Gastrocnemius medialis (tissue), 4 donors: ENCODE results near the gene ANKRD53. TPM values are rescaled to one million over a fixed set of nuclear protein-coding genes. Genes with fewer than 3 reads are reported as not detected.

Source experiments
- ATAC-seq, 2 donors: fragments of 150-250 bp; one replicate each; pipeline ENCODE4 v1.9.1; 2016
- DNase-seq, 2 donors: peaks; one replicate each; pipeline ENCODE4 v3.0.0-alpha.2; 2019
- H3K27ac ChIP-seq, 4 donors: fragments of 200-600 bp; sonication (generic); 1 replicate in 1 of 4; 2 replicates in 3 of 4; pipeline ENCODE4 v1.5.1; 2016 to 2018; ENCODE audit warnings: mild to moderate bottlenecking in 2 of 4, moderate library complexity in 1 of 4
- H3K27me3 ChIP-seq, 3 donors: fragments of 200-600 bp; sonication (generic) in 2 of 3; 1 replicate in 1 of 3; 2 replicates in 2 of 3; pipeline versions ENCODE4 v1.5.1 to v1.6.0; 2016 to 2019; ENCODE audit warnings: mild to moderate bottlenecking in 1 of 3, moderate library complexity in 1 of 3
- H3K36me3 ChIP-seq, 2 donors: fragments of 200-600 bp; sonication (generic) in 1 of 2; one replicate each; pipeline ENCODE4 v1.5.1; 2017 to 2018
- H3K4me1 ChIP-seq, 2 donors: fragments of 200-600 bp; sonication (generic) in 1 of 2; one replicate each; pipeline ENCODE4 v1.5.1; 2016 to 2017; ENCODE audit warnings: mild to moderate bottlenecking in 2 of 2
- H3K4me3 ChIP-seq, 4 donors: fragments of 200-600 bp; sonication (generic) in 3 of 4; 1 replicate in 1 of 4; 2 replicates in 3 of 4; pipeline ENCODE4 v1.5.1; 2016 to 2019; ENCODE audit warnings: mild to moderate bottlenecking in 2 of 4
- H3K9me3 ChIP-seq, 3 donors: fragments of 200-600 bp; sonication (generic) in 2 of 3; 1 replicate in 1 of 3; 2 replicates in 2 of 3; pipeline ENCODE4 v1.5.1; 2016 to 2019
- POLR2A ChIP-seq, 2 donors: fragments of 450-650 bp; IDR thresholded peaks; one replicate each; pipeline ENCODE4 v1.6.1; 2017; ENCODE audit warnings: antibody characterized with exemption in 2 of 2, mild to moderate bottlenecking in 2 of 2, moderate library complexity in 2 of 2
- in situ Hi-C, 4 donors: fragments of 200-750 bp; cut with MboI; loops; one replicate each; pipeline versions ENCODE4 v1.15.0 to v1.8.0; 2017; ENCODE audit warnings: low sequenced_read_pairs in 4 of 4
- intact Hi-C: fragments of 100-400 bp; cut with DNase I; formaldehyde crosslinking; loops from one replicate; pipeline ENCODE4 v1.15.1; 2023; ENCODE audit warnings: low total_unique reads
- total RNA-seq, 4 donors: library from RNA; depleted of rRNA; stranded (reverse); fragments of >200 nt; gene quantifications; one replicate each; pipeline versions ENCODE4 v1.1.0 to v1.2.3, GENCODE V29; 2016
- TF ChIP-seq, protein P1 (sequence below), 5 experiments: fragments of 450-650 bp in 3 of 5; fragments of 200-600 bp in 2 of 5; sonication (generic) in 2 of 5; IDR thresholded peaks in 4 of 5; conservative IDR thresholded peaks in 1 of 5; 1 replicate in 4 of 5; 2 replicates in 1 of 5; pipeline ENCODE4 v1.5.1; 2016 to 2019; ENCODE audit warnings: antibody characterized with exemption in 5 of 5, mild to moderate bottlenecking in 3 of 5, moderate library complexity in 3 of 5

Gene ANKRD53
- total RNA-seq, 4 donors from 2014 or later, result 0.44 to 2.0 TPM; not detected in 2

DNA sequence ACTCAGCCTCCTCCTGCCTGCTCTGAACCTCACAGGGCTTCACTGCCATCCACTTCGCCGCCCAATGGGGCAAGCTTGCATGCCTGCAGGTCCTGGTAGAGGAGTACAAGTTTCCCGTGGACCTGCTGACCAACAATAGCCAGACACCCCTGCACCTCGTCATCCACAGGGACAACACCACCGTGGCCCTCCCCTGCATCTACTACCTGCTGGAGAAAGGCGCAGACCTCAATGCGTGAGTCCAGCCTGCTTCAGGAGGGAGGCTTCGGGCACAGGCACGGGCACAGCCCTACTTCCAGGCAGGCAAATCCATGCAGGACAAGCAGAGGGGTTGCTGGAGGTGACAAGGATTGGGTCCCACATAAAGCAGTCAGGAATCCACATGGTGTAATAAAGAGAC, 1.2 kb downstream of the ANKRD53 start:
- H3K36me3 ChIP-seq, result no peaks in the 10 kb centered on the region
- TF ChIP-seq POLR2A (IDR thresholded peaks at IDR 0.05), result no peak
- TF ChIP-seq, protein P1, sequence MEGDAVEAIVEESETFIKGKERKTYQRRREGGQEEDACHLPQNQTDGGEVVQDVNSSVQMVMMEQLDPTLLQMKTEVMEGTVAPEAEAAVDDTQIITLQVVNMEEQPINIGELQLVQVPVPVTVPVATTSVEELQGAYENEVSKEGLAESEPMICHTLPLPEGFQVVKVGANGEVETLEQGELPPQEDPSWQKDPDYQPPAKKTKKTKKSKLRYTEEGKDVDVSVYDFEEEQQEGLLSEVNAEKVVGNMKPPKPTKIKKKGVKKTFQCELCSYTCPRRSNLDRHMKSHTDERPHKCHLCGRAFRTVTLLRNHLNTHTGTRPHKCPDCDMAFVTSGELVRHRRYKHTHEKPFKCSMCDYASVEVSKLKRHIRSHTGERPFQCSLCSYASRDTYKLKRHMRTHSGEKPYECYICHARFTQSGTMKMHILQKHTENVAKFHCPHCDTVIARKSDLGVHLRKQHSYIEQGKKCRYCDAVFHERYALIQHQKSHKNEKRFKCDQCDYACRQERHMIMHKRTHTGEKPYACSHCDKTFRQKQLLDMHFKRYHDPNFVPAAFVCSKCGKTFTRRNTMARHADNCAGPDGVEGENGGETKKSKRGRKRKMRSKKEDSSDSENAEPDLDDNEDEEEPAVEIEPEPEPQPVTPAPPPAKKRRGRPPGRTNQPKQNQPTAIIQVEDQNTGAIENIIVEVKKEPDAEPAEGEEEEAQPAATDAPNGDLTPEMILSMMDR (IDR thresholded peaks at IDR 0.05 in 4 of 5, conservative IDR thresholded peaks at IDR 0.05 in 1 of 5), result no peak
- H3K4me1 ChIP-seq, result peaks cover 4 to 11% of the 10 kb centered on the region in 2 donors
- no peaks in the 10 kb centered on the region for H3K9me3 ChIP-seq
- H3K27ac ChIP-seq, result no peak overlapping the region
- DNase-seq (no peak), ATAC-seq (no peak)
- in situ Hi-C loops, result no loop called here
- intact Hi-C loops, result no loop called here
- H3K4me3 ChIP-seq, result no peak overlapping the region
- H3K27me3 ChIP-seq, result peaks cover 0 to 5% (median 0%) of the 10 kb centered on the region in 3 donors

DNA sequence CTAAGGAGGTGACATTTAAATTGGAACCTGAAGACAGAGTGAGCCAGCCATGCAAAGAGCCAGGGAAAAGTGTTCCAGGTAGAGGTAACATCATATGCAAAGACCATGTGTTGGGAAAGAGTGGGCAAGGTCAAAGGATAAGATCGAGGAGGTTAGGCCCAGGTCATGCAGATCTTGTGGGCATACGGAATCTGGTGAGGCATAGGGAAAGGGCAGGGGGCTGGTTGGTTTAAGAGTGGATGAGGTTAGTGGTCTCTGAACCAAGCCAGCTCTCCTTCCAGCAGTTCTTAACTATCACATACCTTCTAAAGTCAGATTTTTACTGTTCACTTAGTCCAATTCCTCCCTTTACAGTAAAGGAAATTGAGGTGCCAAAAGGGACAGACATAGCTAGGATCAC, 3.0 kb downstream of the ANKRD53 start:
- TF ChIP-seq, protein P1 (IDR thresholded peaks at IDR 0.05 in 4 of 5, conservative IDR thresholded peaks at IDR 0.05 in 1 of 5), result no peak
- TF ChIP-seq POLR2A (IDR thresholded peaks at IDR 0.05), result no peak
- in situ Hi-C loops, result no loop called here

DNA sequence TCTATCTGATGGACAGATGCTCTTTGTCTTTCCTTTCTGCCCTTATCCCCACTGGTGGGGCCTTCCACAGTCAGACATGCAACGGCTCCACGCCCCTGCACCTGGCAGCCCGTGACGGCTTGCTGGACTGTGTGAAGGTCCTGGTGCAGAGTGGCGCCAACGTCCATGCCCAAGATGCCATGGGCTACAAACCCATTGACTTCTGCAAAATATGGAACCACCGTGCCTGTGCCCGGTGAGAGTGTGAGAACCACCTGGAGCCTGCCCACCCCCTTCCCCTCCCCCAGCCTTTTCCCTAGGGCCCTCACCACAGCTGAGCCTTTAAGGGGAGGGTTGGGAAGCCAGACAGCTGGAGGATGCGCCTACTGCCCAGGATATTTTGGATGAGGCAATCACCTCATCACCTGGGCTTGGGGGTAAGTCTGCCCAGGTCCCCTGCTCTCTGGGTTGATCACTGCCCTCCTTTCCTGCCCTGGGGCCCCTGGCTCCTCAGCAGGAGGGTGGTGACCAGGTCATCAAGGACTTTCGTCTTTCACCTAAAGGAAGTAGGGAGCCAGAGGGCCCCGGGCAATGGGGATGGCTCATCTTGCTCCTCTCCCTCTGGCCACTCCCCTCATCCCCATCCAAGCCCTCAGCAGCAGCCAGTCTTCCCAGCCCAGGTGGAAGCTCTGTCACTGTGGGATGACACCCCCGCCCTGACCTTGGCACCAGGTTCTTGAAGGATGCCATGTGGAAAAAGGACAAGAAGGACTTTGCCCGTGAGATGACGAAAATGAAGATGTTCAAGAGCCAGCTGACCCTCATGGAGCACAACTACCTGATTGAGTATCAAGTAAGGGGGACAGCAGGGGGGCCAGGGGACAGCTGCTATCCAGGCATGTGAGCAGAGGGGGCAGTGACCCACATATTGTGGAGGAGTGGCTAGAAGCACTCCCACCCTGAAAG, 3.7 kb downstream of the ANKRD53 start:
- ATAC-seq, result no peak
- H3K4me3 ChIP-seq, result no peak overlapping the region
- H3K36me3 ChIP-seq, result peaks cover 0 to 13% of the 10 kb centered on the region in 2 donors
- intact Hi-C loops (no loop called here), in situ Hi-C loops (no loop called here)
- no peak for TF ChIP-seq POLR2A (IDR thresholded peaks at IDR 0.05)
- TF ChIP-seq, protein P1 (IDR thresholded peaks at IDR 0.05 in 4 of 5, conservative IDR thresholded peaks at IDR 0.05 in 1 of 5), result no peak
- no peaks in the 10 kb centered on the region for H3K9me3 ChIP-seq
- H3K27me3 ChIP-seq, result no peaks in the 10 kb centered on the region
- H3K27ac ChIP-seq, result no peak overlapping the region
- H3K4me1 ChIP-seq, result peaks cover 4 to 8% of the 10 kb centered on the region in 2 donors
- DNase-seq, result no peak

More for the DNA sequence above, 3.0 kb downstream of the ANKRD53 start:
- H3K4me3 ChIP-seq, result no peak overlapping the region
- intact Hi-C loops, result no loop called here
- H3K9me3 ChIP-seq, result no peaks in the 10 kb centered on the region
- H3K36me3 ChIP-seq, result peaks cover 0 to 7% of the 10 kb centered on the region in 2 donors
- H3K27me3 ChIP-seq, result no peaks in the 10 kb centered on the region
- no peak overlapping the region for H3K27ac ChIP-seq
- DNase-seq, result no peak
- peaks cover 4 to 11% of the 10 kb centered on the region in 2 donors for H3K4me1 ChIP-seq
- ATAC-seq, result no peak

DNA sequence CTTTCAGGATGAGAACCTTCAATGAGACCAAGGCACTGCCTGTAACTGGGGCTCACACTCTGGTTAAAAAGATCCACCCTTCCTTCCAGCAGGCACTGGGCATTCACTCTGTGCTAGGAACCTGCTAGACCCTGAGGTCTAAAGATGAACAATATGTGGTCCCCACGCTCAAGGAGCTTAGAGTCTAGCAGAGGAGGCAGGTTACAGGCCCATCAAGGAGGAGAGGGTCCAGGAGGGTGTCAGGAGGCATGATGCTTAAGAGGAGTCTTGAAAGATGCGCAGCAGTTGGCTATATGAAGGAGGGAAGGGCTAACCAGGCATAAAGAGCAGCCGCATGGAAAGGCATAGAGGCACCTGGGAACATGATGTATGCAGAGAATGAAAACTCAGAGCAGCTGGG, 4.5 kb downstream of the ANKRD53 start:
- DNase-seq (no peak), ATAC-seq (no peak)
- Histone ChIP-seq H3K27me3 (no peaks in the 10 kb centered on the region), H3K4me3 (no peak overlapping the region), H3K27ac (no peak overlapping the region), H3K4me1 (peaks cover 0 to 2% of the 10 kb centered on the region in 2 donors), H3K9me3 (no peaks in the 10 kb centered on the region), H3K36me3 (peaks cover 0 to 21% of the 10 kb centered on the region in 2 donors)
- intact Hi-C loops, result no loop called here
- TF ChIP-seq, protein P1 (IDR thresholded peaks at IDR 0.05 in 4 of 5, conservative IDR thresholded peaks at IDR 0.05 in 1 of 5), result no peak
- no peak for TF ChIP-seq POLR2A (IDR thresholded peaks at IDR 0.05)
- in situ Hi-C loops, result no loop called here
